HG03521 (cell line): ENCODE results near the gene ALS2CL.
A peak's percentile ranks its signal among the peaks of the same experiment; 100 is the strongest.

Experiments
- ATAC-seq: cut with Tn5 transposase; IDR thresholded peaks from one replicate; pipeline ENCODE4 v1.9.1; 2021; ENCODE audit warnings: mild to moderate bottlenecking, moderate library complexity; ENCODE audit not compliant: unreplicated experiment

The ALS2CL gene

GRCh38 chr3:46643701-46644100 is 49.8 kb downstream of the ALS2CL start:
- ATAC-seq, result no peak

- ATAC-seq, result no peak
Observed at GRCh38 chr3:46642971-46643370, 50.5 kb downstream of the ALS2CL start.

- no peak for ATAC-seq
Observed at GRCh38 chr3:46640927-46641326, 52.6 kb downstream of the ALS2CL start.

- no peak for ATAC-seq
Observed at GRCh38 chr3:46639221-46639620, 54.3 kb downstream of the ALS2CL start.

- no peak for ATAC-seq
Observed at GRCh38 chr3:46634856-46635255, 58.6 kb downstream of the ALS2CL start.

- ATAC-seq, result no peak
Observed at GRCh38 chr3:46632792-46633191, 60.7 kb downstream of the ALS2CL start.

GRCh38 chr3:46629551-46630517 is 63.6 kb downstream of the ALS2CL start:
- ATAC-seq, result peak; percentile 60

GRCh38 chr3:46628901-46629369 is 64.5 kb downstream of the ALS2CL start:
- no peak for ATAC-seq

- ATAC-seq, result no peak
Observed at GRCh38 chr3:46627078-46627477, 66.4 kb downstream of the ALS2CL start.

GRCh38 chr3:46626039-46626438 is 67.4 kb downstream of the ALS2CL start:
- no peak for ATAC-seq

- no peak for ATAC-seq
Observed at GRCh38 chr3:46624975-46625490, 68.4 kb downstream of the ALS2CL start.

- no peak for ATAC-seq
Observed at GRCh38 chr3:46624533-46624932, 68.9 kb downstream of the ALS2CL start.

GRCh38 chr3:46619845-46620778 is 73.4 kb downstream of the ALS2CL start:
- ATAC-seq, result no peak
